HG02981 (cell line): Measurements from ENCODE around the gene MARCHF3.

Source experiments
- ATAC-seq: cut with Tn5 transposase; IDR thresholded peaks from one replicate; pipeline ENCODE4 v1.9.1; 2021; ENCODE audit warnings: mild to moderate bottlenecking, moderate library complexity; ENCODE audit not compliant: unreplicated experiment

The MARCHF3 gene

GRCh38 chr5:126987271-126987899, 43.0 kb downstream of the MARCHF3 start:
- ATAC-seq, result no peak

- ATAC-seq, result no peak
These were observed 45.7 kb downstream of the MARCHF3 start for GRCh38 chr5:126984632-126985031.

DNA sequence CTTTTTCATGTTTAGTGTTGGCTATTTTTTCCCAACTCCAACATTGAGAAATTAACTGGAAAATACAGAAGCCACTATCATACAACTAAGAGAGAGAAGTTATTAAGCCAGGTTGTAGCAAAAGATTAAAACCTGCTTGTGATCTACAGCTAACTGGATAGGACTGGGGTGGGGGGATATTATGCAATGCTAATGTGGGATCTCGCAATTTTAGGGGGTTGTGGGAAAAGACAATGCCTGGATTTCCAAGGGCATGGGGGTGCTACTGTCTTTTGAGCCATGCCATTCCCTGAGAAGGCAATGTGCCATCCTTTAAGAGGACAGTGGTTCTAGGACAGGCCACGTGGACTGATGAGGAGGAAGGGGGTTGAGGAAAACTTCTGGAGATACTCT, 46.5 kb downstream of the MARCHF3 start:
- ATAC-seq, result no peak

DNA sequence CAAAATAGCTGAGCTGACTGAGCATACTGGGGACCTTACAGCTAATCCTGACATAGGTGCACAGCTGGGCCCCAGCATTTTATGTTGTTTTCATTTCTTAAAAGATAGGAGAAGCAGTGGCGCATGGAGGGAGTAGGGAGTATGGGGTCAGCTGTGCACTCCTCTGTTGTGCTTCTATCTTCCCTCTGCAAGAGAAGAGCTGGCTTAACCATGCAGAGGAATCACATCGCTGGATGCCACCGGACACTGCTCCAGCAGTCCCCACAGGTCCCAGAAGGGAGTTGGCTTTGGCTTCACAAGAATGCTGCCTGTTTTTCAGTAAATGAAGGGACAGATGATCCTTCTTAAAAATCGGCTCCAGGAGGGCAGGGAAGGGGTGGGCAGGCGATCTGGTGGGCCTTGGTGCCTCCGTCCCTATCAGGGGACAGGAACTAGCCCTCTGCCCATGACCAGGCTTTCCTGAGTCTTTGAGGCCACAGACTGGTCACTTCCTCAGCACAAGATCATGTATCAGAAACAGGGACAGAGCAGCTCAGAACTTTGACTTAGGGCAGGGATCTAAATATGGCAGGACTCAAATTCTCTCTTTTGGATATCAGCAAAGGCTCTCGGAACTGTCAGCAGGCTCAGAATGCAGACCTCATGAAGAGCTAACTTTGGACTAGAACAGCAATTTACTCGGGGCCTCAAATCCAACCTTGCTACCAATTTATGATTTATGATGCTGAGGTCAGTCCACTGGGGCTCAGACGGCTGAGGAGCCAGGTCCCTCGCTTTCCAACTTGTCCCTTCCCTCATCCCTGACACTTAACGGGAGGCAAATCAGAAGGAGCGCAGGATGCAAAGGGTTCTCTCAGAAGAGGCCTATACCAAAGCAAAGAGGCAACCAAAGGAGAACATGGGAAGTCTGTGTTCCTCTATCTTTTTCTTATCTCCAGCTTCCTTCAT, 47.2 kb downstream of the MARCHF3 start:
- ATAC-seq, result no peak

GRCh38 chr5:126982202-126982601, 48.2 kb downstream of the MARCHF3 start:
- ATAC-seq, result no peak

- no peak for ATAC-seq
These were observed 48.7 kb downstream of the MARCHF3 start for GRCh38 chr5:126981701-126982100.

GRCh38 chr5:126981222-126981621, 49.1 kb downstream of the MARCHF3 start:
- ATAC-seq, result no peak

- no peak for ATAC-seq
These were observed 52.1 kb downstream of the MARCHF3 start for GRCh38 chr5:126978258-126978657.

- ATAC-seq, result no peak
These were observed 53.7 kb downstream of the MARCHF3 start for GRCh38 chr5:126976520-126977172.

DNA sequence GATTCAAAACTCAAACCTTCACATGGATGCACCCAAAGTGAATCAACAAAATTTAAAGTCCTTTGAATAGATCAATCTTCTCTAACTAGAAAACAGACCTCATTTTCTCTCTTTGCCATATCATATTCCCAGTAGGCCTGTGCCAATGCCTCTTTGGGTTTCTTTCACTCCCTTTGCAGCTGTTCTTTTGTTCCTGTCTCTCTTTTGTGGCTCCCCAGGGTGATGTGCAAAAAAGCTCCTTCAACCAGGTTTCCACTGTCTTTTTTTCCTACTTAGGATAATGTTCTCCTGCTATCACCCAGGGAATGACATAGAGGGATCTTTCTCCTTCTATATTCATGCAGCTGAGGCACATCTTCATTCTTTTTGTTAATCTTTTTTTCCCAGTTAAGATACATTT, 54.6 kb downstream of the MARCHF3 start:
- no peak for ATAC-seq

DNA sequence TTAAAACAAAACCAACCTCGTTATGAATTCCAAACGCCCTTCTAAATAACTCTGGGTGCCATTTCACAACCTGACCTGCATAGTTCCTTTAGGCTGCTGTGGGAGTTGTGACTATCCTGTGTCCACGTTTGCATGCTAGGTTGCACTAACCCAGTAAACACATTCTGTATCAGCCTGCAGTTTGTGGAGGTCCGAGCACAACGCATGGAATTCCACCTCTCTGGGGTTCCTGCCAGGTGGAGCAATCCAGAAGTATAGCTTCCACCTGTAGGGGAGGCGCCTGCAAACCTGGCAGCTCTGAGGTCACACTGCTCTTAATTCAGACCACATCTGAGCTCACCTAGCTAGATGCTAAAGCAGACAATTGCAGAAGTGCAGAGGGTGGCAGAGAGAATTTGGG, 57.2 kb downstream of the MARCHF3 start:
- ATAC-seq, result no peak

DNA sequence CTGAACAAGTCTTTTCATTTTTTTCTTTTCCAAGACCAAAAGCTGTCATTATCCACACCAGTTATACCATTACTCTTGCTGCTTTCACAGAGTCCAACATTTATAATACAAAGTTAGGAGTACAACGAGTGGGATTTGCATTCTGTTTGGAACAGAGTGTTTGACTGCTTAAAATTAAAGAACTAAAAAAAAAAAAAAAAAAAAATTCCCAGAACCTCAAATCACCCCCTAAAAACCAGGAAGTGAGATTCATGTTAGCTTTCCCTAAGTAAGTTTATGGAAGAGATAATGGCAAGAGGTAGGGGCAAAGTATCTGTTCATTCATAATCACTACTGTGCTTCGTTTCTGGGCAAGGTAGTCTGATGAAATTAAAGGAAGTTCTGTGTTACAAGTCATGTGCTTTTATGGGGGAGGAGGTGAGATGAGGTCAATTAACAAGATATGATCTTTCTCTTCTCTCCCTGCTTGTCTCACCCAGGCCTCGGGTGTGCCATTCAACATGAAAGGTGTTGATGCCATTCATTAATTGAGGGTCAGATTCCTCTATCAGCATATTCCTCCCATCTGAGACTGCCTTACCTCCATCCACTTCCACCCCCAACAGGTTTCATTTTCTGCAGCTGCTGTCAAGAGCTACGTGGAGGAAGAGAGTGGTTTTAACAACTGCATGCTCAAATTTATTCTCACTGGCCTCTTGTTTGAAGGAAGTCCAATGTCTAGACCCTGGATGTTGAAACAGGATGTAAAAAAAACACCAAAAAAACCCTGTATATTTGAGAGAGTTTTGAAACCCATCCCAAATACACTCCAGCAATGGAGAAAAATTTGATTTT, 58.1 kb downstream of the MARCHF3 start:
- ATAC-seq, result peak; percentile 65

DNA sequence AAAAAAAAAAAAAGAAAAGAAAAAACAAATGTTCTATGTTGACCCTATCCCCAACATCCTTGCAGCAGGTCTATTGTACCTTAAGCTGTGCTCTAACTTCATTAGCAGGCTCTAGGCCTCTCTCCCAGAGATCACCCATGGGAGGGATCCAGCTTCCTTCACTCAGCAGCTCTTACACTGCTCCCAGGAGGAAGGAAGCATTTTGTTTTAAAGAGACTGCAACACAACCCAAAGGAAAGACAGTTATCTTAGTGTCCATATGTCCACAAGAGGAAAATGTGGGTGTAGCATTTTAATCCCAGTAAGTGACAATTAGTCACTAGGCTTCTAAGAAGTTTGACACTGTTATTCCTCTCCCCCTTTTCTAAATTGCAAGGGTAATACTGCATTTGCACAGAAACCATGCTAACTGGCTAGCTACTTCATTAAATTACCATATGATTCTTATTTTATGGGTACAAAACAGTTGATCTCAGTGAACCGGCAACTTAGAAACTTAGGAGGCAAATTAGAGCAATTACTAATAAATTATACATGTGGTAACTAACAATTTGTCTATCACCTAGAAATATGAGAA, 58.8 kb downstream of the MARCHF3 start:
- ATAC-seq, result no peak

GRCh38 chr5:126970517-126971017, 59.8 kb downstream of the MARCHF3 start:
- ATAC-seq, result no peak

- ATAC-seq, result no peak
These were observed 60.8 kb downstream of the MARCHF3 start for GRCh38 chr5:126969548-126969947.

- no peak for ATAC-seq
These were observed 62.4 kb downstream of the MARCHF3 start for GRCh38 chr5:126967808-126968466.

DNA sequence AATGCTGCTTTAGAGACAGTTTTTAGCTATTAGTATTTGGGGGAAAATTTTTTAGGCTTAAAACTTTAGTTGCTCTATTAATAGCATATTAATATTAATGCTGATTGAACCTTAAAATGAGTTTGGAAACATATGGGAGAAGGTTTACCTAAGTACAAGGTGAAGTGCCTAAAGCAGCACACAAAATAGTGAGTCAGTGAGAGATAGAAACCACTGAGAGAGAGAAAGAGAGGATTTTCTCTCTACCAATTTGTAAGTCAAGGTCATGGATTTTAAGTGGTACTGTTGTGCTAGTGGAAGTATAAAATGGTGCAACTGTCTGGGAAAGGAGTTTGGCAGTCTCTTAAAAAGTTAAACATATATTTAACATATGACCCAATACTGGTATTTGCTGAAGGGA, 64.9 kb downstream of the MARCHF3 start:
- ATAC-seq, result peak; percentile 10

- peak; percentile 40 for ATAC-seq
These were observed 65.3 kb downstream of the MARCHF3 start for GRCh38 chr5:126965061-126965475.

- ATAC-seq, result no peak
These were observed 66.5 kb downstream of the MARCHF3 start for GRCh38 chr5:126963822-126964375.
